ENCODE measurements around the gene ETV4. TPM values are rescaled to one million over a fixed set of nuclear protein-coding genes. Genes with fewer than 3 reads are reported as not detected.

The ETV4 gene
- total RNA-seq, 1 donor from 2014 or later, result 3.7 TPM

DNA sequence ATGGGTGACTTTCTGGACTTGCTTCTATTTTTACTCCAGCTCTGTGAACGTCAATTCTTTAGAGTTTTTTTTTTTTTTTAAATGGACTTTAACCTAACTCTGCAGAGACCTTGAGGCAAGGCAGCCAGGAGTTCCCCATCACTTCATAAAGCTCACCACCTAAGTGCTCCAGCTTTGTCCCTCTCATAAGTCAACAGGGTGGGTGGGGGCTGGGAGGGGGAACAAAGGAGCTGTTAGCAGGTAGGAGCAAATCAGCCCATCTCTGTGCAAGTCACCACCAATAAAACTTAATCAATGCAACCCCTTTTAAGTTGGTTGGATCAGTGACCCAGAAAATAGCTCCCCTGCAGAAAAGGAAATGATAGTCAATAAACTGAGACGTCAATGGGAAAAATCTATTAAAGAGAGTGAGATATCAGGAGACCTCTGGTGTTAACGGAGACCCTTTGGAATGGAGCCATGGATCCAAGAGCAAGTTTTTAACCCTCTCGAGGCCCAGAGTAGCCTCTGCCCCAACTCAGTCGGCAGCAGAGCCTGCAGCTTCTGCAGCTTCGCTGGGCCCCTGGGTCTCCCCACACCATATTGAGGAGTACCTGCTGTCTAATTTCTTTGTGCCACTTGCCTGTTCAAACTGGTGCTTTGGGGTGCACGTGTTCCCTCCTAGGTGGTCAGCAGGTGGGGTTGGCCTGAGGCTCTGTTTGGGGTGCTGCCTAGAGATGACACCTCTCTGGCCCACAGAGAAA is 27.6 kb upstream of the ETV4 start:
- DNase-seq (ENCODE audit: low spot score), result no peak

GRCh38 chr17:43572368-43572980 is 26.3 kb upstream of the ETV4 start:
- no peak for DNase-seq (ENCODE audit: low spot score)

GRCh38 chr17:43570518-43570928 is 24.4 kb upstream of the ETV4 start:
- no peak for DNase-seq (ENCODE audit: low spot score)

GRCh38 chr17:43568506-43569082 is 22.5 kb upstream of the ETV4 start:
- DNase-seq (ENCODE audit: low spot score), result no peak

GRCh38 chr17:43563600-43564594 is 17.8 kb upstream of the ETV4 start:
- no peak for DNase-seq (ENCODE audit: low spot score)

- DNase-seq (ENCODE audit: low spot score), result no peak
These were observed 16.8 kb upstream of the ETV4 start for GRCh38 chr17:43562679-43563599.

GRCh38 chr17:43560461-43561427 is 14.6 kb upstream of the ETV4 start:
- DNase-seq (ENCODE audit: low spot score), result no peak

DNA sequence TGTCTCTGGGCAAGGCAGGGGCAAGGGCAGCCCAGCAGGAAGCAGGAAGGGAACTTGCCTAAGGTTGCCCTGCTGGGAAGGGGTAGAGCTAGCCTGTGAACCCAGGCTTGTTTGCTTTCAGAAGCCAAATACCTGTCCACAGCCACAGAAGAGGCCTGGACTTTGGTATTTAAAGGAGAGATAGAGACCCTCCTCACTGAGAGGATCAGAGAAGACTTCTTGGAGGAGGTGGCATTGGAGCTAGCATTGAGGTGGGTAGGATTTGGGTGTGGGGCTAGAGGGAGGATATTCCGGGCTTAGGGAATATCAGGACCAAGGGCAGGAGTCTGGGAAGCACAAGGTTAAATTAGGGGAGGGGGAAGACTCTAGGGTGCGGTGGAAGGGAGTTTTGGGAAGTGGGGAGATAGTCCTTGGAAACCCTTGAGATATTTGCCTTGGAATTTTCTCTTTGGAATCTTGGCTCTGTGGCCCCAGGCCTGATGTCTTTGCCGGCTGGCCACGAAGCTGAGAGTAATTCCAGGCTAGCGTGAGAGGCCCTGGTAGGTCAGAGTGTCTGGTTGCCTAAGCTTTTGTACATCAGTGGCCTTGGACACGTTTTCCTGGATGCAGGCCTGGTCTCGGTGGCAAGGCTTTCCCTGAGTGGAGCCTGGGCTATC is 13.1 kb upstream of the ETV4 start:
- no peak for DNase-seq (ENCODE audit: low spot score)

- DNase-seq (ENCODE audit: low spot score), result no peak
These were observed 12.6 kb upstream of the ETV4 start for GRCh38 chr17:43558805-43559160.

- peak; percentile 62 for DNase-seq (ENCODE audit: low spot score)
These were observed 10.2 kb upstream of the ETV4 start for GRCh38 chr17:43556292-43556691.

- no peak for DNase-seq (ENCODE audit: low spot score)
These were observed 8.7 kb upstream of the ETV4 start for GRCh38 chr17:43554857-43555256.

- no peak for DNase-seq (ENCODE audit: low spot score)
These were observed 7.4 kb upstream of the ETV4 start for GRCh38 chr17:43553573-43553972.

DNA sequence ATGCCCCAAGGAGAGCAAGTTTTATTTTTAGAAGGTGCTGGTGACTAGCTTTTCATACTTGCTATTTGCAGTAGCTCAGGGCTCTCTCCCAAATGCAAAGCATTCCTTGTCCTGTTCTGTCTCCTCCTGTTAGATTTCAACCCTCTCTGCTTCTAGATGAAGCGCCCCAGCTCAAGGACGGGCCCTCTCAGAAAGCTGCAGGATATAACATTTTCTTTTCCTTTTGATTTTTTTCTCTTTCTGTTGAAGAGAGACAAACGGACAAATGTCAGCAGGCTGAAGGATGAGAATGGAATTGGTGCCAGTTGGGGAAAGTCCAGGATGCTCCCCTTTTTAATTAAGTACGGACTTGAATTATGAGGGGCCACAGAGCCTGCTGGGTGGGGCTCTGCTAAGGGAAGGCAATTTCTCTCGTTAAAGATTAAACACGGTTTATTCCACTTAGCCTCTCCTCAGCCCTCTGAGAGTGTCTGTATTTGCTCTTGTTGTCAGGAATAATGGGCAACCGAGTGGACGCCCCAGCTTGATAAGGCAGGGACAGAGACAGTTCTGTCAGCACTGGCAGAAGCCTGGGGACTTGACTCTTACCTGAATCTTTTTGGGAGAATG is 6.2 kb upstream of the ETV4 start:
- no peak for DNase-seq (ENCODE audit: low spot score)

DNA sequence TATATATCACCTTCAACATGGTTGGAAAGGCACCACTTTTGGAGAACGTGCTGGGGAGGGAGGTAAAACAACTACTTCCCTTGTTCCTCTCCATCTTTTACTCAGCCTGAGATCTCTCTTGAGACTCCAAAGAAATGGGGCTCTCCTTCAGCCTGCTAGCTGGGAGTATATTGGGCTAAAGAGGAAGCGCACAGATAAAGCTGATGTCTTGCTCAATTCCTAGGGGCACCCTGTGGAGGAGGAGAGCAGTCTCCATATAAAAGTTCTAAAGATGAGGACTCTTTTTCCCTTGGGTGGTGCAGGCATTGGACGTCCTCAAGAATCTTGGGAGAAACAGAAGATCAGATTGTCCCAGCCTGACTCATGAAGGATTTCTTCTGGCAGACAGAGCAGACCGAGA is 4.6 kb upstream of the ETV4 start:
- no peak for DNase-seq (ENCODE audit: low spot score)

GRCh38 chr17:43549496-43549895 is 3.4 kb upstream of the ETV4 start:
- DNase-seq (ENCODE audit: low spot score), result no peak

GRCh38 chr17:43548689-43549379 is 2.7 kb upstream of the ETV4 start:
- DNase-seq (ENCODE audit: low spot score), result no peak

GRCh38 chr17:43547659-43548256 is 1.6 kb upstream of the ETV4 start:
- no peak for DNase-seq (ENCODE audit: low spot score)

- no peak for DNase-seq (ENCODE audit: low spot score)
These were observed 1.0 kb upstream of the ETV4 start for GRCh38 chr17:43547189-43547550.
